HFF-Myc (cell line): ENCODE data around the gene SPTBN1.
"Not testable (repeated sequence)": the region's sequence is repeated elsewhere in the genome, so short reads cannot be mapped to it uniquely, and the experiment has no call there.

Experiments
- DNase-seq: peaks from one replicate; pipeline ENCODE4 v3.0.0-alpha.2; 2011; ENCODE audit warnings: low read depth; ENCODE audit errors: extremely low read depth
- H3K4me3 ChIP-seq: replicated peaks from 2 replicates; pipeline ENCODE4 v1.5.1; 2011; ENCODE audit warnings: low read depth, mild to moderate bottlenecking, control low read depth, low read length
- CTCF ChIP-seq: IDR thresholded peaks from 2 replicates; pipeline ENCODE4 v1.5.1; 2012; ENCODE audit warnings: mild to moderate bottlenecking, low read depth, low read length, control low read depth; ENCODE audit errors: missing control alignments

The SPTBN1 gene

GRCh38 chr2:54523324-54523959 is 67.3 kb downstream of the SPTBN1 start:
- H3K4me3 ChIP-seq = no peak overlapping the region
- DNase-seq = no peak
- TF ChIP-seq CTCF = no peak

- no peak for DNase-seq
- no peak for TF ChIP-seq CTCF
- H3K4me3 ChIP-seq = no peak overlapping the region
Measured at GRCh38 chr2:54524226-54524991, 68.3 kb downstream of the SPTBN1 start.

DNA sequence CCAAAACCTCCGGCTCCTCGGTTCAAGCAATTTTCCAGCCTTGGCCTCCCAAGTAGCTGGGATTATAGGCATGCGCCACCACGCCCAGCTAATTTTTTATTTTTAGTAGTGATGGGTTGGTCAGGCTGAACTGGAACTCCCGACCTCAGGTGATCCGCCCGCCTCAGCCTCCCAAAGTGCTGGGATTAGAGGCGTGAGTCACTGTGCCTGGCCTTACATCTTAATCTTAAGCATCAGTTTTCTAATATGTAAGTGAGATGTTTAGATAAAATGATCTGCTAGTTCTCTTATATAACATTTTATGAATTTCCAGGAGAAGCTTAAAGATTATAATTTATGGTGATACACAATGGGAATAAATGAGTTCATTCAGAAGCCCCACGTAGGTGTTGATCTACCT is 69.2 kb downstream of the SPTBN1 start:
- no peak for TF ChIP-seq CTCF
- H3K4me3 ChIP-seq = no peak overlapping the region
- DNase-seq = no peak

DNA sequence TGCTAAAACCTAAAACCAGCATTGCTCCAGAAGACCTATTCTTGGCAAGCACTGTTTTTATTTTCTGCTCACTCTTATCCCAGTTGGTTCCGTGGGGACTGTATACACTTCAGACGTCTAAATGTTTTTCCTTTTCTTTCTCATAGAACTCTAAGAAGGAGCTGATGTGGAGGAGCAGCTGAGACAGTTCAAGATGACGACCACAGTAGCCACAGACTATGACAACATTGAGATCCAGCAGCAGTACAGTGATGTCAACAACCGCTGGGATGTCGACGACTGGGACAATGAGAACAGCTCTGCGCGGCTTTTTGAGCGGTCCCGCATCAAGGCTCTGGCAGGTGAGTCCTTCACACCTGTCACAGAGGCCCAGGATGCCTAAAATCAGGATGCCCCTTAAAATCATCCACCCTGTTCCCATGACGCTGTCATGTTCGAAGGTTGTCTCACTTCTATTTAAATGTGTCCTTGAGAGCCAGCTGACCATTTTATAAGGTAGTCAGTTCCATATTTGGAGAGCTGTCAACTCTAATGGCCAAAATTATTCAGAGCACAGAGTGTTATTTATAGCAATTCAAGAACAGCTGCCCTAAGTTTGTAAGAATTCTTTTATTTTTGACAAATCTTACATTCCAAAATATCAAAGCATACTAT is 70.2 kb downstream of the SPTBN1 start:
- TF ChIP-seq CTCF = no peak
- no peak for DNase-seq
- H3K4me3 ChIP-seq = no peak overlapping the region

DNA sequence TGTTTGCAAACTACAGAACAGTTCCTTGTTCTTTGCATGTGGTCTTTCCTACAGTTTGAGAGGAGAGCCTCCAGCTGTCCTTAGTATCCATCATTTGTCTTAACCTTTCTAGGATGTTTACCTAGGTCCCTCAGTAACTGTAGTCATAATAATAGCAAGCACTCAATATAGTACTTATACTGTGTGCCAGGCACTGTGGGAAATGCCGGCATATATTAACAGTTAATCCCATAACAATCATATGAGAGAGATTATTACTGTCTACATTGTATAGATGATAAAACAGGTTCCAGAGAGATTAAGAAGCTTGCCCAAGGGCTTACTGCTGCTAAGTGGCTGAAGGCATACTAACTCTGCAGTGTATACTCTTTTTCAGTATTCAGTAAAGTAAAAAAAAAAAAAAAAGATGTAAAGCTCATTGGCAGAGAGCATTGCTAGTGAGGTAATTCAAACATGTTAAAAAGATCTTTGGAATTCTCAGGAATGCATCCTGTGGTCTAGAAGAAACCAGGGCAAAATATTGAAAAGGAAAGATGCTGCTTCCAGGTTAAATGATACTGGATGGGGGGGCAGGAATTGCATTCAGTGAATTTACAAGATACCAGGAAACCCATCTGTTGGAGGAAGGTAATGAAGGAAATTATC is 72.3 kb downstream of the SPTBN1 start:
- H3K4me3 ChIP-seq = no peak overlapping the region
- DNase-seq = no peak
- no peak for TF ChIP-seq CTCF

DNA sequence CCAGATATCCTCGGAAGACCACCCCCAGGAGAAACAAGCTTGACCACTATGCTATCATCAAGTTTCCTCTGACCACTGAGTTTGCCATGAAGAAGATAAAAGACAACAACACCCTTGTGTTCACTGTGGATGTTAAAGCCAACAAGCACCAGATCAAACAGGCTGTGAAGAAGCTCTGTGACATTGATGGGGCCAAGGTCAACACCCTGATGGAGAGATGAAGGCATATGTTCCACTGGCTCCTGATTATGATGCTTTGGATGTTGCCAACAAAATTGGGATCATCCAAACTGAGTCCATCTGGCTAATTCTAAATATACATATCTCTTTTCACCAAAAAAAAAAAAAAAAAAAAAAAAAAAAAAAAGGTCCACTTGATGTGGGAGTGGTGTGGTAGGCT is 73.4 kb downstream of the SPTBN1 start:
- not testable (repeated sequence) for H3K4me3 ChIP-seq, DNase-seq

DNA sequence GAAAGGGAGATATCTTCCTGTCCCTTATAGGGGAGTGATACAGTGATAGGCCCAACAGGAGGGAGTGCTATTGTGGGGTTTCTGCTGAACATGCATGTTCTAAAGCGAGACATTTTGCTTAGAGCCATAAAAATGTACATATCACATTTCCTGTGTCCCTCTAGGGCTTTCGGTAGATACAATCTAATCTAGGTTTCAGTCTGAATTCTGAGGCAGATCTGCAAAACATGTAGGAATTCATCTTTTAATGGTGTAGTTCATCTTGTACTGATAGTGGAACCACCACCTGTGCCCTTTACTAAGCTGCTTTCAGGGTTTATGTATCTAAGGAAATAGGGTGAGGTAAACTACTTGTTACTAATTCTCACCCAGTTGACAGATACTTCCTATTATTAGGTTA is 73.8 kb downstream of the SPTBN1 start:
- no peak for DNase-seq
- no peak overlapping the region for H3K4me3 ChIP-seq
- no peak for TF ChIP-seq CTCF
